Mucosa of descending colon (tissue), 3 donors: ENCODE measurements around the gene RAB6B. TPM values are rescaled to one million over a fixed set of nuclear protein-coding genes. Genes with fewer than 3 reads are reported as not detected.

ENCODE experiments used
- ATAC-seq: fragments of 200-7000 bp; cut with Tn5 transposase; one replicate; pipeline ENCODE4 v1.9.1; 2020; ENCODE audit warnings: mild to moderate bottlenecking, moderate library complexity
- DNase-seq, 3 donors: peaks; one replicate each; pipeline ENCODE4 v3.0.0-alpha.2; 2020
- H3K36me3 ChIP-seq: fragments of 200-600 bp; one replicate; pipeline ENCODE4 v1.8.0; 2021; ENCODE audit warnings: low read depth, mild to moderate bottlenecking
- H3K4me1 ChIP-seq: fragments of 200-600 bp; one replicate; pipeline ENCODE4 v1.8.0; 2021; ENCODE audit warnings: low read depth, mild to moderate bottlenecking
- H3K4me3 ChIP-seq: fragments of 200-600 bp; one replicate; pipeline ENCODE4 v1.8.0; 2021; ENCODE audit warnings: mild to moderate bottlenecking
- H3K9me3 ChIP-seq: fragments of 200-600 bp; one replicate; pipeline ENCODE4 v1.8.0; 2021; ENCODE audit warnings: mild to moderate bottlenecking
- CTCF ChIP-seq: fragments of 200-600 bp; IDR thresholded peaks from one replicate; pipeline ENCODE4 v1.8.0; 2022; ENCODE audit warnings: antibody characterized with exemption, mild to moderate bottlenecking
- intact Hi-C, 2 donors: fragments of 100-400 bp; cut with DNase I in 1 of 2; cut with micrococcal nuclease in 1 of 2; formaldehyde crosslinking; loops; one replicate each; pipeline versions ENCODE4 v1.11.0 to v1.11.1; 2022; cut with DNase I, micrococcal nuclease
- total RNA-seq, 3 donors: library from RNA; stranded (reverse); fragmentation: NEBNext Ultra II Directional in 2 of 3; extraction: Animal tissue kit (Norgen Biotek cat#: 25700) in 2 of 3; gene quantifications; one replicate each; pipeline versions ENCODE4 v1.2.1 to v1.2.4, GENCODE V29; 2021 to 2023
- donor health status: DM: no; HTN: no; CAD: no; lungs with moderate emphysema.
- donor health status: DM: no; HTN: no; CAD: no.
- donor health status: DM: no; HTN: yes; CAD: no.

Gene RAB6B
- total RNA-seq, 3 donors from 2014 or later: 4.1 to 11.6 (median 4.8) TPM

DNA sequence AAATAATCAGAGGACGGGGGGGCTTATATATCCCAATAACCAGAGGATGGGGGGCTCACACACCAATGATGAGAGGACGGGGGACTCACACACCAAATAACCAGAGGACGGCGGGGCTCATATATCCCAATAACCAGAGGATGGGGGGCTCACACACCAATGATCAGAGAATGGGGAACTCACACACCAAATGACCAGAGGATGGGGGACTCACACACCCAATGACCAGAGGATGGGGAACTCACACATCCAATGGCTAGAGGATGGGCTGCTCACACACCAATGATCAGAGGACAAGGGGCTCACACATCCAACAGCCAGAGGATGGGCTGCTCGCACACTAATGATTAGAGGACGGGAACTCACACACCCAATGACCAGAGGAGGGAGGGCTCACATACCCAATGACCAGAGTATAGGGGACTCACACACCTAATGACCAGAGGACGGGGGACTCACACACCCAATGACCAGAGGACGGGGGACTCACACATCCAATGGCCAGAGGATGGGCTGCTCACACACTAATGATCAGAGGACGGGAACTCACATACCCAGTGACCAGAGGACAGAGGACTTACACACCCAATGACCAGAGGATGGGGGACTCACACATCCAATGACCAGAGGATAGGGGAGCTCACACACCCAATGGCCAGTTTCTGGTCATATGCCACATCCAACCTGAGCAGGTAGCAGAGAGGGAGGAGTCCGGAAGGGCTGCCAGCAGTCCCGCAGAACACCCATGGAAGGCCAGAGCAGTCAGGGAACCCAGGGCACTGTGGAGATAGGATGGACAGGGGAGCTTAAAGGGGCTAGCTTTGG lies 10.6 kb downstream of the RAB6B start:
- no peaks in the 10 kb centered on the region for H3K4me1 ChIP-seq
- ATAC-seq (no peak), DNase-seq (no peak)
- intact Hi-C loops: no loop called here
- no peak overlapping the region for H3K4me3 ChIP-seq
- TF ChIP-seq CTCF: no peak
- H3K36me3 ChIP-seq: no peaks in the 10 kb centered on the region
- H3K9me3 ChIP-seq: no peaks in the 10 kb centered on the region

DNA sequence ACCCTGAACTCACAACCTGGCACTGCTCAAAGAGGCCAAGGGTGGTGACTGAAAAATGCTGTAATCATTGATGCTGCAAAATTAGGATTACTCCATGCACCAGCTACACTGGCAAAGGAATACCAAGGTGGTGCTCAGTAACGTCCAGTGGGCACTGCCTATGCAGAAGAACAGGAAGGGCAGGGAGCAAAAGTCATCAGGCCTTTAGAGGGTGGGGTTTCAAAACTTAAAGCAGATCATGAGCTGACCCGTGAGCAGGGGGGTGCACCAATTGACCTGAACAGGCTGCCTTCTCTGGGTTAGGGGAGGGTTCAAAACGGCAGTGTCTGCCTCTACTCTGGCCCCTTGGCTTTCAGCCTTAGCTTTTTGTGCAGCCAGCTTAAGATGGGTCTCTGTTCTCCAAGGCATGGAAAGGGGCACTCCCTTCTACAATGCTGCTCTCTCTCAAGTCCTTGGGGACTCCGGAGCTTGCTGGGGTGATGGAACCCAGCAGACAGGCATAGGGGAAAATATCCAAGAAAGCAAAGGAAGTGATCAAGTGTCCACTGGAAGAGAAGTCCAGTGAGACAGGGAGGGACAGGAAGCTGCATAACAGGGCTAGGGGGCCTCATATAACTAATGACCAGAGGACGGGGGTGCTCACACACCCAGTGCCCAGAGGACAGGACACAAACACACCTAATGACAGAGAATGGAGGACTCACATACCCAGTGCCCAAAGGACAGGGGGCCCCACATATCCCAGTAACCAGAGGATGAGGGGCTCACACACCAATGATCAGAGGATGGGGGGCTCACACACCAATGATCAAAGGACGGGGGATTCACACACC lies 11.4 kb downstream of the RAB6B start:
- H3K4me3 ChIP-seq: no peak overlapping the region
- TF ChIP-seq CTCF: no peak
- H3K36me3 ChIP-seq: no peaks in the 10 kb centered on the region
- H3K4me1 ChIP-seq: no peaks in the 10 kb centered on the region
- ATAC-seq: no peak
- DNase-seq: no peak
- intact Hi-C loops: no loop called here
- no peaks in the 10 kb centered on the region for H3K9me3 ChIP-seq

- DNase-seq (no peak), ATAC-seq (no peak)
- no peak overlapping the region for H3K4me3 ChIP-seq
- no peaks in the 10 kb centered on the region for H3K9me3 ChIP-seq
- TF ChIP-seq CTCF: no peak
- no peaks in the 10 kb centered on the region for H3K36me3 ChIP-seq
- H3K4me1 ChIP-seq: no peaks in the 10 kb centered on the region
- intact Hi-C loops: no loop called here
Measured at GRCh38 chr3:133883641-133884040, 12.0 kb downstream of the RAB6B start.

- no peaks in the 10 kb centered on the region for H3K36me3 ChIP-seq
- intact Hi-C loops: no loop called here
- no peak overlapping the region for H3K4me3 ChIP-seq
- ATAC-seq: no peak
- no peaks in the 10 kb centered on the region for H3K4me1 ChIP-seq
- TF ChIP-seq CTCF: no peak
- no peak for DNase-seq
- H3K9me3 ChIP-seq: no peaks in the 10 kb centered on the region
Measured at GRCh38 chr3:133882986-133883586, 12.6 kb downstream of the RAB6B start.

DNA sequence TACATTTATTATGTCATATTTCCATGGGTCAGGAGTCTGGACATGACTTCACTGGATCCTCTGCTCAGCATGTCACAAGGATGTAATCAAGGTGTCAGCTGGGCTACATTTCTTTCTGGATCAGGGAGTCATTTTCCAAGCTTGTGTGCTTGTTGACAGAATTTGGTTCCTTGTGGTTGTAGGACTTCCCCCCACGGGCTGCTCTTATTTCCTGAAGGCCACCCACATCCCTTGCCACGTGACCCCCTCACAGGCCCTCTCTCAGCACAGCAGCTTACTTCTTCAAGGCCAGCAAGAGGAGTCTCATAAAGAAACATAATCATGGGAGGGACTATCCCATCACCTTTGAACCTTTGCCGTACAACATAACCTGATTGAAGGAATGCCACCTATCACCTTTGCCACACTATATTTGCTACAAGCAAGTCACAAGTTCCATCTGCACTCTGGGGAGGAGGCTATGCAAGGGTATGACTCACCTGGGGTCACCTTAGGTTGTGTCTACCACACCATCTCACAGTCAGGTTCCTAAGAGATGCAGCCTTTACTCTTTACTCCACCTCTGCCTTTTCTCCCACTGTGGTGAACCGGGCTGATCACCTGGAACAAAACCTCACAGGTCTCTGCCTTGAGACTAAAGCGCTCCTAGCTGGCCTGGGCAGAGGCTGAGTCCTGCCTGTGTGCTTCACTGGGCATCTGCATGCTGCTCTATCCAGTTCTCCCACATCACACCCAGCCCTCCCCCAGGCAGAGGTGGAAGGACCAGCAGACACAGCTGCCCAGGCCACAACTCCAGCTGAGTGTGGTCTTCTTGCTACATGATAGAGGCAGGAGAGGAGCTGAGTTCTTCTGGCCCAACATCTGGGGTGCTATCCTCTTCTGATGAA lies 13.5 kb downstream of the RAB6B start:
- Histone ChIP-seq H3K4me3 (no peak overlapping the region), H3K36me3 (no peaks in the 10 kb centered on the region), H3K4me1 (no peaks in the 10 kb centered on the region), H3K9me3 (no peaks in the 10 kb centered on the region)
- TF ChIP-seq CTCF: no peak
- ATAC-seq (peak; percentile 91), DNase-seq (peak in 1 of 3 donors; percentile 22)
- intact Hi-C loops: no loop called here
